GM12878 (cell line): Measurements from ENCODE around the gene EML5. TPM values are rescaled to one million over a fixed set of nuclear protein-coding genes. Genes with fewer than 3 reads are reported as not detected.

Experiments
- ATAC-seq: fragments of 200-7000 bp; cut with Tn5 transposase; 3 replicates; pipeline ENCODE4 v1.9.1; 2020; ENCODE audit warnings: mild to moderate bottlenecking, moderate library complexity
- BruUV-seq: library from RNA; stranded (reverse); fragments of 400-500 nt; replicated peaks from 2 replicates; lab custom pipeline; 2021; lab: Mats Ljungman, UMichigan
- CTCF ChIA-PET: fragments of 300-600 bp; sonication (Branson Sonifier 250); formaldehyde crosslinking; extraction: SDS; loops from one replicate; lab custom pipeline; 2021; ENCODE audit warnings: inconsistent platforms; lab: Yijun Ruan, JAX
- POLR2A ChIA-PET: fragments of 350-600 bp; formaldehyde crosslinking; extraction: SDS; loops from one replicate; lab custom pipeline; 2021; ENCODE audit warnings: inconsistent platforms; lab: Charles Lee
- RAD21 ChIA-PET: fragments of 300-600 bp; sonication (Branson Sonifier 250); formaldehyde crosslinking; loops from one replicate; lab custom pipeline; 2023; ENCODE audit warnings: antibody characterized with exemption; ENCODE audit not compliant: unreplicated experiment; lab: Charles Lee
- SMC1A ChIA-PET: fragments of 300-600 bp; sonication (Branson Sonifier 250); formaldehyde crosslinking; loops from one replicate; lab custom pipeline; 2023; ENCODE audit not compliant: unreplicated experiment, uncharacterized antibody; lab: Charles Lee
- DNase-seq: peaks from one replicate; pipeline ENCODE4 v3.0.0-alpha.2; 2011; ENCODE audit warnings: low read depth, low spot score
- FAIRE-seq: peaks from 3 replicates; lab custom pipeline; 2011; peaks lifted over from hg19 to GRCh38; lab: Jason Lieb, UNC
- H2AFZ ChIP-seq: 2 replicates; pipeline ENCODE4 v1.6.0; 2011; ENCODE audit warnings: low read depth, low read length, control low read depth; ENCODE audit not compliant: control insufficient read depth
- H3K27ac ChIP-seq: 2 replicates; pipeline ENCODE4 v1.5.1; 2011; ENCODE audit warnings: control low read depth; ENCODE audit not compliant: control insufficient read depth, insufficient read depth
- H3K27me3 ChIP-seq, 2 experiments: replicated peaks in 1 of 2; 2 replicates each; pipeline versions ENCODE4 v1.6.0 to v1.6.1; 2011; ENCODE audit warnings: low read length in 1 of 2; ENCODE audit not compliant: control insufficient read depth in 2 of 2, insufficient read depth in 2 of 2
- H3K36me3 ChIP-seq, 2 experiments: 2 replicates each; pipeline ENCODE4 v1.5.1; 2011; ENCODE audit warnings: low read length in 1 of 2; ENCODE audit not compliant: control insufficient read depth in 2 of 2, insufficient read depth in 2 of 2
- H3K4me1 ChIP-seq: 2 replicates; pipeline ENCODE4 v1.6.1; 2011; ENCODE audit warnings: mild to moderate bottlenecking, low read length, moderate library complexity, mixed read lengths; ENCODE audit not compliant: control insufficient read depth, insufficient read depth
- H3K4me2 ChIP-seq: 2 replicates; pipeline ENCODE4 v1.6.0; 2011; ENCODE audit warnings: control low read depth; ENCODE audit not compliant: control insufficient read depth, insufficient read depth
- H3K4me3 ChIP-seq: fragments of 200-600 bp; sonication (generic); 2 replicates; pipeline ENCODE4 v1.5.1; 2016
- H3K79me2 ChIP-seq: 2 replicates; pipeline ENCODE4 v1.6.0; 2011; ENCODE audit warnings: low read length; ENCODE audit not compliant: control insufficient read depth, insufficient read depth
- H3K9ac ChIP-seq: 2 replicates; pipeline ENCODE4 v1.8.0; 2011; ENCODE audit warnings: low read length, control low read depth, mixed read lengths; ENCODE audit not compliant: control insufficient read depth, insufficient read depth
- H3K9me3 ChIP-seq: replicated peaks from 3 replicates; pipeline ENCODE4 v1.5.1; 2011; ENCODE audit warnings: mild to moderate bottlenecking, low read length; ENCODE audit not compliant: control insufficient read depth, insufficient read depth
- H4K20me1 ChIP-seq: 2 replicates; pipeline ENCODE4 v1.6.0; 2011; ENCODE audit not compliant: control insufficient read depth, insufficient read depth
- ATF2 ChIP-seq: IDR thresholded peaks from 2 replicates; pipeline ENCODE4 v1.6.1; 2012; ENCODE audit warnings: low read length, inconsistent platforms
- CBX3 ChIP-seq: fragments of 200-600 bp; sonication (generic); IDR thresholded peaks from 2 replicates; pipeline ENCODE4 v1.6.1; 2016; ENCODE audit warnings: low read depth, borderline replicate concordance
- CHD4 ChIP-seq: fragments of 200-600 bp; sonication (generic); IDR thresholded peaks from 2 replicates; pipeline ENCODE4 v1.6.1; 2016; ENCODE audit warnings: mild to moderate bottlenecking
- FOS ChIP-seq: IDR thresholded peaks from 3 replicates; pipeline ENCODE4 v1.6.1; 2011; ENCODE audit warnings: borderline replicate concordance; ENCODE audit not compliant: insufficient read length; ENCODE audit errors: extremely low read depth
- FOXK2 ChIP-seq: fragments of 450-650 bp; IDR thresholded peaks from 2 replicates; pipeline ENCODE4 v1.6.1; 2017; ENCODE audit warnings: mild to moderate bottlenecking, moderate library complexity
- JUNB ChIP-seq: IDR thresholded peaks from 2 replicates; pipeline ENCODE4 v1.6.1; 2016; ENCODE audit warnings: antibody characterized with exemption, mild to moderate bottlenecking
- JUND ChIP-seq: IDR thresholded peaks from 2 replicates; pipeline ENCODE4 v1.6.1; 2012; ENCODE audit warnings: low read depth, mild to moderate bottlenecking, low read length, improper control_type of control experiment, moderate library complexity
- KAT2A ChIP-seq: conservative IDR thresholded peaks from 2 replicates; pipeline ENCODE4 v1.6.1; 2011; ENCODE audit warnings: low read depth, low read length; ENCODE audit not compliant: control insufficient read depth
- KLF5 ChIP-seq: fragments of 450-650 bp; IDR thresholded peaks from 2 replicates; pipeline ENCODE4 v1.6.1; 2014; ENCODE audit warnings: mild to moderate bottlenecking; ENCODE audit not compliant: partially characterized antibody
- MAX ChIP-seq: IDR thresholded peaks from 2 replicates; pipeline ENCODE4 v1.6.1; 2012; ENCODE audit warnings: low read depth, low read length, improper control_type of control experiment
- MYB ChIP-seq: fragments of 150-350 bp; IDR thresholded peaks from 2 replicates; pipeline ENCODE4 v1.6.1; 2014; ENCODE audit warnings: mild to moderate bottlenecking, low read depth, low read length, borderline replicate concordance
- NBN ChIP-seq: fragments of 450-650 bp; IDR thresholded peaks from 2 replicates; pipeline ENCODE4 v1.6.1; 2016
- NR2C1 ChIP-seq: fragments of 450-650 bp; IDR thresholded peaks from 2 replicates; pipeline ENCODE4 v1.6.1; 2017; ENCODE audit warnings: antibody characterized with exemption, mild to moderate bottlenecking, moderate library complexity
- POLR2A ChIP-seq: IDR thresholded peaks from 2 replicates; pipeline ENCODE4 v1.6.1; 2011; ENCODE audit warnings: low read depth, mild to moderate bottlenecking, low read length
- POLR2AphosphoS5 ChIP-seq: IDR thresholded peaks from 2 replicates; pipeline ENCODE4 v1.6.1; 2011; ENCODE audit warnings: mild to moderate bottlenecking, low read length, inconsistent platforms
- RELB ChIP-seq: fragments of 450-650 bp; IDR thresholded peaks from 2 replicates; pipeline ENCODE4 v1.6.1; 2017; ENCODE audit warnings: low read depth, mild to moderate bottlenecking, moderate library complexity
- SPI1 ChIP-seq: IDR thresholded peaks from 2 replicates; pipeline ENCODE4 v1.6.1; 2011; ENCODE audit warnings: low read depth, mild to moderate bottlenecking, low read length, moderate library complexity, borderline replicate concordance; ENCODE audit not compliant: insufficient read depth
- TBL1XR1 ChIP-seq: IDR thresholded peaks from 2 replicates; pipeline ENCODE4 v1.6.1; 2012; ENCODE audit warnings: low read depth, low read length, improper control_type of control experiment
- ZNF207 ChIP-seq: fragments of 450-650 bp; IDR thresholded peaks from 2 replicates; pipeline ENCODE4 v1.6.1; 2014; ENCODE audit warnings: antibody characterized with exemption, mild to moderate bottlenecking, borderline replicate concordance
- WGBS: methylation state at CpG from one replicate; pipeline ENCODE4 v1.1.6; 2016; ENCODE audit warnings: low lambda C conversion rate; ENCODE audit not compliant: insufficient replicate concordance, insufficient coverage; ENCODE audit errors: missing lambda C conversion rate; 5-methylcytosine and 5-hydroxymethylcytosine counted together
- in situ Hi-C: fragments of 300-500 bp; cut with MboI; formaldehyde crosslinking; loops from 9 replicates; pipeline ENCODE4 v1.14.3; 2018; ENCODE audit warnings: mixed read lengths
- intact Hi-C: fragments of 100-400 bp; cut with micrococcal nuclease; formaldehyde crosslinking; loops from one replicate; pipeline ENCODE4 v1.14.2; 2022; ENCODE audit not compliant: unreplicated experiment
- polyA plus RNA-seq, 11 experiments: library from polyadenylated mRNA; depleted of rRNA in 4 of 11; unstranded in 6 of 11; stranded (reverse) in 5 of 11; fragments of >200 nt; fragmentation: Nextera tagmentation in 4 of 11; fragmentation: Illumina TruSeq in 1 of 11; extraction: Ambion mirVana in 4 of 11; extraction: Trizol in 1 of 11; gene quantifications; 1 replicate in 1 of 11; 2 replicates in 10 of 11; pipeline versions ENCODE4 v1.2.1 to v1.2.3, GENCODE V29; 2011 to 2016; ENCODE audit warnings: inconsistent platforms in 2 of 11, missing spikeins in 2 of 11, low read depth in 1 of 11
- total RNA-seq, 4 experiments: library from RNA; depleted of rRNA in 3 of 4; stranded (reverse); fragments of >200 nt in 3 of 4; fragmentation: Illumina TruSeq in 1 of 4; extraction: Trizol in 1 of 4; gene quantifications; 2 replicates each; pipeline versions ENCODE4 v1.2.1 to v1.2.3, GENCODE V29; 2013 to 2021
- TF ChIP-seq, protein P1 (sequence below): IDR thresholded peaks from 2 replicates; pipeline ENCODE4 v1.6.1; 2011; ENCODE audit warnings: mild to moderate bottlenecking, low read depth, low read length, moderate library complexity; ENCODE audit not compliant: insufficient replicate concordance
- TF ChIP-seq, protein P2 (sequence below): fragments of 450-650 bp; IDR thresholded peaks from 2 replicates; pipeline ENCODE4 v1.6.1; 2017; ENCODE audit warnings: mild to moderate bottlenecking

EML5 gene
- total and polyA plus RNA-seq, 10 of the 15 experiments (the other 5 are each of a cell fraction or from before 2014, with no cell fraction given), result 0.08 to 0.35 (median 0.22) TPM; not detected in 1

GRCh38 chr14:88625671-88626070, 167.1 kb downstream of the EML5 start (continued):
- no peak for TF ChIP-seq TBL1XR1
- TF ChIP-seq KLF5, result no peak
- no peak for TF ChIP-seq NR2C1
- TF ChIP-seq, protein P1, sequence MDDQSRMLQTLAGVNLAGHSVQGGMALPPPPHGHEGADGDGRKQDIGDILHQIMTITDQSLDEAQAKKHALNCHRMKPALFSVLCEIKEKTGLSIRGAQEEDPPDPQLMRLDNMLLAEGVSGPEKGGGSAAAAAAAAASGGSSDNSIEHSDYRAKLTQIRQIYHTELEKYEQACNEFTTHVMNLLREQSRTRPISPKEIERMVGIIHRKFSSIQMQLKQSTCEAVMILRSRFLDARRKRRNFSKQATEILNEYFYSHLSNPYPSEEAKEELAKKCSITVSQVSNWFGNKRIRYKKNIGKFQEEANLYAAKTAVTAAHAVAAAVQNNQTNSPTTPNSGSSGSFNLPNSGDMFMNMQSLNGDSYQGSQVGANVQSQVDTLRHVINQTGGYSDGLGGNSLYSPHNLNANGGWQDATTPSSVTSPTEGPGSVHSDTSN, result no peak
- no peak for TF ChIP-seq JUNB
- no peak for TF ChIP-seq ZNF207
- no peak for TF ChIP-seq FOS
- no peak for TF ChIP-seq JUND

DNA sequence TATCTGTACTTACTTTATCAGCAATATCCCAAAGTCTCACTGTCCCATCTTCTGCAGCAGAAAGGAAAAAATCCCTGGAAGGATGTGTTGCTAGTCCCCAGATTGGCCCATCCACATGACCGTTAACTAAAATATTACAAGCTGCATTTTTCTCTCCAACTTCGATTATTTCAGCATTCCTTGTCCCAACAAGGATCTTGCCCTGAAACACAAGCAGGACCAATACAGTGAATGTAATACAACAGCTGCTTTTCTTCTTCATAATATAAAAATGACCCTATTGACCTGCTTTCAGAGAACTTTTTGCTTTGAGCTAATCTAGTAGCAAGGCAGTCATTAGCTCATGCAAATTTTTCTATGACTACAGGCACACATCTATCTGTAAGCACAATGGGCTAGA, 171.7 kb downstream of the EML5 start:
- no peak overlapping the region for H3K4me2 ChIP-seq
- no peaks in the 10 kb centered on the region for H4K20me1 ChIP-seq
- H2AFZ ChIP-seq, result no peak overlapping the region
- FAIRE-seq (no peak), DNase-seq (no peak), ATAC-seq (no peak)
- CTCF ChIA-PET, result no interaction called here
- no peak overlapping the region for H3K27ac ChIP-seq
- 92% methylated on average over 2 of the region's 2 CpGs for WGBS
- no TSS peak for BruUV-seq
- no peaks in the 10 kb centered on the region for H3K4me1 ChIP-seq
- RAD21 ChIA-PET, result no interaction called here
- no peaks in the 10 kb centered on the region for H3K9me3 ChIP-seq
- H3K79me2 ChIP-seq, result no peaks in the 10 kb centered on the region
- SMC1A ChIA-PET, result no interaction called here
- POLR2A ChIA-PET, result no interaction called here
- H3K4me3 ChIP-seq, result no peak overlapping the region
- no peaks in the 10 kb centered on the region for H3K27me3 ChIP-seq
- no peak overlapping the region for H3K9ac ChIP-seq
- in situ Hi-C loops, result no loop called here
- no peaks in the 10 kb centered on the region for H3K36me3 ChIP-seq
- intact Hi-C loops, result no loop called here
- TF ChIP-seq MAX (no peak), POLR2AphosphoS5 (no peak), ATF2 (no peak), CHD4 (no peak), NBN (no peak), KAT2A (no peak), CBX3 (no peak), SPI1 (no peak), FOXK2 (no peak), RELB (no peak), POLR2A (no peak), MYB (no peak)
- TF ChIP-seq, protein P2, sequence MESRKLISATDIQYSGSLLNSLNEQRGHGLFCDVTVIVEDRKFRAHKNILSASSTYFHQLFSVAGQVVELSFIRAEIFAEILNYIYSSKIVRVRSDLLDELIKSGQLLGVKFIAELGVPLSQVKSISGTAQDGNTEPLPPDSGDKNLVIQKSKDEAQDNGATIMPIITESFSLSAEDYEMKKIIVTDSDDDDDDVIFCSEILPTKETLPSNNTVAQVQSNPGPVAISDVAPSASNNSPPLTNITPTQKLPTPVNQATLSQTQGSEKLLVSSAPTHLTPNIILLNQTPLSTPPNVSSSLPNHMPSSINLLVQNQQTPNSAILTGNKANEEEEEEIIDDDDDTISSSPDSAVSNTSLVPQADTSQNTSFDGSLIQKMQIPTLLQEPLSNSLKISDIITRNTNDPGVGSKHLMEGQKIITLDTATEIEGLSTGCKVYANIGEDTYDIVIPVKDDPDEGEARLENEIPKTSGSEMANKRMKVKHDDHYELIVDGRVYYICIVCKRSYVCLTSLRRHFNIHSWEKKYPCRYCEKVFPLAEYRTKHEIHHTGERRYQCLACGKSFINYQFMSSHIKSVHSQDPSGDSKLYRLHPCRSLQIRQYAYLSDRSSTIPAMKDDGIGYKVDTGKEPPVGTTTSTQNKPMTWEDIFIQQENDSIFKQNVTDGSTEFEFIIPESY, result no peak
